ENCODE measurements around the gene GRAMD2B.
"Not testable (repeated sequence)": the region's sequence is repeated elsewhere in the genome, so short reads cannot be mapped to it uniquely, and the experiment has no call there.

The GRAMD2B gene

GRCh38 chr5:126516133-126516532, 92.9 kb downstream of the GRAMD2B start:
- peak; percentile 34 for DNase-seq

- DNase-seq: no peak
Observed at GRCh38 chr5:126516852-126517251, 93.6 kb downstream of the GRAMD2B start.

- DNase-seq: not testable (repeated sequence)
Observed at GRCh38 chr5:126519223-126519622, 96.0 kb downstream of the GRAMD2B start.

GRCh38 chr5:126519637-126520592, 96.7 kb downstream of the GRAMD2B start:
- DNase-seq: no peak

- no peak for DNase-seq
Observed at GRCh38 chr5:126520593-126520953, 97.4 kb downstream of the GRAMD2B start.

GRCh38 chr5:126521130-126521529, 97.9 kb downstream of the GRAMD2B start:
- DNase-seq: no peak

GRCh38 chr5:126523818-126524510, 100.8 kb downstream of the GRAMD2B start:
- DNase-seq: no peak

- DNase-seq: no peak
Observed at GRCh38 chr5:126525630-126526245, 102.5 kb downstream of the GRAMD2B start.

- no peak for DNase-seq
Observed at GRCh38 chr5:126526493-126526892, 103.3 kb downstream of the GRAMD2B start.

- DNase-seq: no peak
Observed at GRCh38 chr5:126527158-126527557, 103.9 kb downstream of the GRAMD2B start.

- DNase-seq: peak; percentile 72
Observed at GRCh38 chr5:126527892-126528291, 104.7 kb downstream of the GRAMD2B start.

- DNase-seq: peak; percentile 8
Observed at GRCh38 chr5:126531543-126532120, 108.4 kb downstream of the GRAMD2B start.

GRCh38 chr5:126534553-126534952, 111.3 kb downstream of the GRAMD2B start:
- no peak for DNase-seq

GRCh38 chr5:126535856-126536545, 112.8 kb downstream of the GRAMD2B start:
- no peak for DNase-seq

GRCh38 chr5:126536874-126537273, 113.7 kb downstream of the GRAMD2B start:
- no peak for DNase-seq

- DNase-seq: no peak
Observed at GRCh38 chr5:126538579-126538978, 115.4 kb downstream of the GRAMD2B start.

- DNase-seq: no peak
Observed at GRCh38 chr5:126540631-126541030, 117.4 kb downstream of the GRAMD2B start.

- DNase-seq: no peak
Observed at GRCh38 chr5:126542441-126542840, 119.2 kb downstream of the GRAMD2B start.

- no peak for DNase-seq
Observed at GRCh38 chr5:126543009-126543408, 119.8 kb downstream of the GRAMD2B start.

GRCh38 chr5:126543660-126544059, 120.5 kb downstream of the GRAMD2B start:
- DNase-seq: no peak

Measured in HCEC 1CT (cell line).